PFSK-1 (cell line): ENCODE results near the gene ADRM1.

Source experiments
- REST ChIP-seq, 2 experiments: IDR thresholded peaks; 2 replicates each; pipeline versions ENCODE4 v1.6.1 to v1.8.0; 2011 to 2012; ENCODE audit warnings: low read depth in 2 of 2, low read length in 2 of 2, control low read depth in 1 of 2, inconsistent platforms in 1 of 2, mild to moderate bottlenecking in 1 of 2, moderate library complexity in 1 of 2; ENCODE audit not compliant: insufficient read depth in 1 of 2
- SIN3A ChIP-seq: IDR thresholded peaks from 2 replicates; pipeline ENCODE4 v1.6.1; 2012; ENCODE audit warnings: mild to moderate bottlenecking, low read length, moderate library complexity, borderline replicate concordance; ENCODE audit not compliant: insufficient read depth

- TF ChIP-seq REST (IDR thresholded peaks at IDR 0.05; ENCODE audit: insufficient read depth in 1 of 2, low read depth in 2 of 2, low read length in 2 of 2) (no peak), SIN3A (no peak)
Measured at GRCh38 chr20:62355878-62356588, 53.2 kb downstream of the ADRM1 start.
